Osteoblast (primary cell): ENCODE measurements around the gene CXXC5. TPM values are rescaled to one million over a fixed set of nuclear protein-coding genes. Genes with fewer than 3 reads are reported as not detected.
"Not testable (repeated sequence)": the region's sequence is repeated elsewhere in the genome, so short reads cannot be mapped to it uniquely, and the experiment has no call there.

ENCODE experiments used
- DNase-seq: peaks from one replicate; pipeline ENCODE4 v3.0.0; 2011; ENCODE audit warnings: low spot score, mixed read lengths; ENCODE audit not compliant: insufficient read length; ENCODE audit errors: missing footprints
- H2AFZ ChIP-seq: 2 replicates; pipeline ENCODE4 v1.6.0; 2011; ENCODE audit warnings: mild to moderate bottlenecking, low read length
- H3K27ac ChIP-seq: 2 replicates; pipeline ENCODE4 v1.5.1; 2011; ENCODE audit warnings: mild to moderate bottlenecking, low read depth, low read length, moderate library complexity
- H3K27me3 ChIP-seq: 2 replicates; pipeline ENCODE4 v1.6.0; 2012; ENCODE audit warnings: mild to moderate bottlenecking, control low read depth, inconsistent platforms, low read length, moderate library complexity; ENCODE audit not compliant: insufficient read depth
- H3K36me3 ChIP-seq: 2 replicates; pipeline ENCODE4 v1.5.1; 2011; ENCODE audit warnings: mild to moderate bottlenecking, low read length, control low read depth, moderate library complexity; ENCODE audit not compliant: insufficient read depth
- H3K4me1 ChIP-seq: 2 replicates; pipeline ENCODE4 v1.5.1; 2011; ENCODE audit warnings: mild to moderate bottlenecking, low read length, control low read depth, moderate library complexity; ENCODE audit not compliant: insufficient read depth
- H3K4me2 ChIP-seq: 2 replicates; pipeline ENCODE4 v1.6.0; 2011; ENCODE audit warnings: mild to moderate bottlenecking, low read length; ENCODE audit not compliant: insufficient read depth
- H3K4me3 ChIP-seq: fragments of 200-600 bp; sonication (generic); 3 replicates; pipeline ENCODE4 v1.5.1; 2012; ENCODE audit warnings: mild to moderate bottlenecking, low read length, inconsistent platforms; ENCODE audit not compliant: insufficient read depth
- H3K79me2 ChIP-seq: 2 replicates; pipeline ENCODE4 v1.6.0; 2012; ENCODE audit warnings: mild to moderate bottlenecking, low read length, control low read depth, inconsistent platforms; ENCODE audit not compliant: insufficient read depth
- H3K9me3 ChIP-seq: 2 replicates; pipeline ENCODE4 v1.5.1; 2011; ENCODE audit warnings: low read depth, low read length, control low read depth
- H4K20me1 ChIP-seq: 2 replicates; pipeline ENCODE4 v1.6.0; 2012; ENCODE audit warnings: mild to moderate bottlenecking, low read length, control low read depth; ENCODE audit not compliant: insufficient read depth
- CTCF ChIP-seq: IDR thresholded peaks from 2 replicates; pipeline ENCODE4 v1.5.1; 2011; ENCODE audit warnings: mild to moderate bottlenecking, low read depth, low read length, moderate library complexity; ENCODE audit errors: extremely low read depth
- total RNA-seq: library from RNA; depleted of rRNA; stranded (reverse); fragments of >200 nt; gene quantifications from 2 replicates; pipeline ENCODE4 v1.2.3, GENCODE V29; 2012

Gene CXXC5
- total RNA-seq, 1 donor: 186 TPM

- peak overlapping the region; percentile 41 for H3K27ac ChIP-seq
- TF ChIP-seq CTCF: peak; percentile 13
- no peaks in the 10 kb centered on the region for H3K36me3 ChIP-seq
- H3K27me3 ChIP-seq: no peaks in the 10 kb centered on the region
- H3K79me2 ChIP-seq: no peaks in the 10 kb centered on the region
- H2AFZ ChIP-seq: peak overlapping the region; percentile 68
- peaks cover 3% of the 10 kb centered on the region for H3K9me3 ChIP-seq
- peaks cover 27% of the 10 kb centered on the region for H3K4me1 ChIP-seq
- peak; percentile 92 for DNase-seq
- H3K4me3 ChIP-seq: peak overlapping the region; percentile 70
- peak overlapping the region; percentile 90 for H3K4me2 ChIP-seq
- no peaks in the 10 kb centered on the region for H4K20me1 ChIP-seq
These were observed 63.1 kb downstream of the CXXC5 start for GRCh38 chr5:139711067-139711905.

- H3K79me2 ChIP-seq: no peaks in the 10 kb centered on the region
- H2AFZ ChIP-seq: peak overlapping the region; percentile 68
- DNase-seq: peak; percentile 86
- peaks cover 3% of the 10 kb centered on the region for H3K9me3 ChIP-seq
- no peak overlapping the region for H3K27ac ChIP-seq
- H3K4me2 ChIP-seq: peak overlapping the region; percentile 90
- H3K27me3 ChIP-seq: no peaks in the 10 kb centered on the region
- TF ChIP-seq CTCF: no peak
- H3K4me3 ChIP-seq: peak overlapping the region; percentile 70
- no peaks in the 10 kb centered on the region for H4K20me1 ChIP-seq
- peaks cover 27% of the 10 kb centered on the region for H3K4me1 ChIP-seq
- no peaks in the 10 kb centered on the region for H3K36me3 ChIP-seq
These were observed 63.7 kb downstream of the CXXC5 start for GRCh38 chr5:139711906-139712224.

GRCh38 chr5:139712412-139712811 lies 64.3 kb downstream of the CXXC5 start:
- TF ChIP-seq CTCF: no peak
- Histone ChIP-seq H4K20me1 (no peaks in the 10 kb centered on the region), H2AFZ (no peak overlapping the region), H3K4me3 (no peak overlapping the region), H3K9me3 (peaks cover 3% of the 10 kb centered on the region), H3K79me2 (no peaks in the 10 kb centered on the region), H3K27me3 (no peaks in the 10 kb centered on the region), H3K27ac (no peak overlapping the region), H3K4me1 (peaks cover 27% of the 10 kb centered on the region), H3K36me3 (no peaks in the 10 kb centered on the region), H3K4me2 (no peak overlapping the region)
- peak; percentile 68 for DNase-seq

GRCh38 chr5:139713898-139714297 lies 65.7 kb downstream of the CXXC5 start:
- not testable (repeated sequence) for H3K27me3 ChIP-seq, H3K9me3 ChIP-seq, H3K79me2 ChIP-seq, H4K20me1 ChIP-seq, DNase-seq, H3K4me3 ChIP-seq, H3K4me2 ChIP-seq, H2AFZ ChIP-seq, H3K36me3 ChIP-seq, H3K27ac ChIP-seq
- peaks cover 21% of the 10 kb centered on the region for H3K4me1 ChIP-seq
